Medulla oblongata (tissue), 1 donor: ENCODE measurements around the gene SCN8A.
A peak's percentile ranks its signal among the peaks of the same experiment; 100 is the strongest.

Source experiments
- DNase-seq: peaks from one replicate; pipeline ENCODE4 v3.0.0-alpha.2; 2015; ENCODE audit errors: extremely low spot score

Gene SCN8A

GRCh38 chr12:51669271-51669670 lies 78.2 kb downstream of the SCN8A start:
- no peak for DNase-seq

GRCh38 chr12:51669996-51670395 lies 79.0 kb downstream of the SCN8A start:
- no peak for DNase-seq

- DNase-seq = no peak
Observed at GRCh38 chr12:51672334-51672733, 81.3 kb downstream of the SCN8A start.

- DNase-seq = no peak
Observed at GRCh38 chr12:51675071-51675803, 84.2 kb downstream of the SCN8A start.

GRCh38 chr12:51676875-51677274 lies 85.8 kb downstream of the SCN8A start:
- no peak for DNase-seq

GRCh38 chr12:51677284-51677968 lies 86.4 kb downstream of the SCN8A start:
- no peak for DNase-seq

GRCh38 chr12:51678086-51678724 lies 87.2 kb downstream of the SCN8A start:
- peak; percentile 74 for DNase-seq

- DNase-seq = no peak
Observed at GRCh38 chr12:51682981-51683380, 91.9 kb downstream of the SCN8A start.

- DNase-seq = no peak
Observed at GRCh38 chr12:51683763-51684357, 92.8 kb downstream of the SCN8A start.

- no peak for DNase-seq
Observed at GRCh38 chr12:51686727-51687126, 95.7 kb downstream of the SCN8A start.

GRCh38 chr12:51687177-51687576 lies 96.1 kb downstream of the SCN8A start:
- no peak for DNase-seq

- DNase-seq = no peak
Observed at GRCh38 chr12:51687614-51688013, 96.6 kb downstream of the SCN8A start.

GRCh38 chr12:51689983-51690382 lies 99.0 kb downstream of the SCN8A start:
- no peak for DNase-seq

- no peak for DNase-seq
Observed at GRCh38 chr12:51692016-51692415, 101.0 kb downstream of the SCN8A start.

GRCh38 chr12:51693569-51693968 lies 102.5 kb downstream of the SCN8A start:
- no peak for DNase-seq

- no peak for DNase-seq
Observed at GRCh38 chr12:51694146-51694545, 103.1 kb downstream of the SCN8A start.

GRCh38 chr12:51695241-51696010 lies 104.4 kb downstream of the SCN8A start:
- DNase-seq = no peak

GRCh38 chr12:51699219-51699618 lies 108.2 kb downstream of the SCN8A start:
- no peak for DNase-seq

GRCh38 chr12:51700887-51701286 lies 109.9 kb downstream of the SCN8A start:
- no peak for DNase-seq

GRCh38 chr12:51702587-51702986 lies 111.6 kb downstream of the SCN8A start:
- no peak for DNase-seq

- DNase-seq = no peak
Observed at GRCh38 chr12:51705450-51705849, 114.4 kb downstream of the SCN8A start.

- DNase-seq = no peak
Observed at GRCh38 chr12:51706206-51706605, 115.2 kb downstream of the SCN8A start.
